GM21528 (cell line): Measurements from ENCODE around the gene SEMA3B.
"Not testable (repeated sequence)": the region's sequence is repeated elsewhere in the genome, so short reads cannot be mapped to it uniquely, and the experiment has no call there.

Source experiments
- ATAC-seq: cut with Tn5 transposase; IDR thresholded peaks from one replicate; pipeline ENCODE4 v1.9.1; 2021; ENCODE audit warnings: mild to moderate bottlenecking, moderate library complexity; ENCODE audit not compliant: unreplicated experiment, low FRiP score

Gene SEMA3B

GRCh38 chr3:50268703-50269451 is at the start of gene SEMA3B:
Gene SEMA3B, plus strand, starts transcription at chr3:50269147. Its CDS starts 94 bp downstream, at chr3:50269241.
- ATAC-seq = no peak

GRCh38 chr3:50219285-50219684 is 49.7 kb upstream of the SEMA3B start:
- no peak for ATAC-seq

GRCh38 chr3:50220109-50220508 is 48.8 kb upstream of the SEMA3B start:
- no peak for ATAC-seq

GRCh38 chr3:50221051-50221410 is 47.9 kb upstream of the SEMA3B start:
- ATAC-seq = no peak

GRCh38 chr3:50221411-50222168 is 47.4 kb upstream of the SEMA3B start:
- ATAC-seq = no peak

- ATAC-seq = no peak
Measured at GRCh38 chr3:50222169-50222528, 46.8 kb upstream of the SEMA3B start.

GRCh38 chr3:50224639-50225038 is 44.3 kb upstream of the SEMA3B start:
- ATAC-seq = no peak

- ATAC-seq = peak; percentile 18
Measured at GRCh38 chr3:50226888-50227389, 42.0 kb upstream of the SEMA3B start.

GRCh38 chr3:50227390-50228183 is 41.4 kb upstream of the SEMA3B start:
- ATAC-seq = peak; percentile 78

- ATAC-seq = not testable (repeated sequence)
Measured at GRCh38 chr3:50228184-50228763, 40.7 kb upstream of the SEMA3B start.

GRCh38 chr3:50229490-50229889 is 39.5 kb upstream of the SEMA3B start:
- no peak for ATAC-seq

- ATAC-seq = no peak
Measured at GRCh38 chr3:50230104-50230793, 38.7 kb upstream of the SEMA3B start.

- no peak for ATAC-seq
Measured at GRCh38 chr3:50230794-50231125, 38.2 kb upstream of the SEMA3B start.

- no peak for ATAC-seq
Measured at GRCh38 chr3:50231581-50231980, 37.4 kb upstream of the SEMA3B start.

- no peak for ATAC-seq
Measured at GRCh38 chr3:50232303-50232702, 36.6 kb upstream of the SEMA3B start.

- ATAC-seq = no peak
Measured at GRCh38 chr3:50233176-50233575, 35.8 kb upstream of the SEMA3B start.

GRCh38 chr3:50235716-50236483 is 33.0 kb upstream of the SEMA3B start, which contains the start of gene GNAI2:
Gene GNAI2, plus strand, starts transcription at chr3:50236204. Its CDS starts 132 bp downstream, at chr3:50236336.
- peak; percentile 88 for ATAC-seq

GRCh38 chr3:50236484-50237132 is 32.3 kb upstream of the SEMA3B start:
- no peak for ATAC-seq

- ATAC-seq = no peak
Measured at GRCh38 chr3:50237133-50237651, 31.8 kb upstream of the SEMA3B start.
